Fibroblast of skin of back (primary cell): ENCODE data around the gene FBH1.
"Not testable (repeated sequence)": the region's sequence is repeated elsewhere in the genome, so short reads cannot be mapped to it uniquely, and the experiment has no call there.

Experiments
- DNase-seq: peaks from one replicate; pipeline ENCODE4 v3.0.0-alpha.2; 2013

Gene FBH1

GRCh38 chr10:5942474-5942873 is 52.4 kb downstream of the FBH1 start:
- no peak for DNase-seq

- DNase-seq: peak; percentile 21
These were observed 53.5 kb downstream of the FBH1 start for GRCh38 chr10:5943536-5943935.

GRCh38 chr10:5944389-5945189 is 54.5 kb downstream of the FBH1 start:
- DNase-seq: peak; percentile 98

DNA sequence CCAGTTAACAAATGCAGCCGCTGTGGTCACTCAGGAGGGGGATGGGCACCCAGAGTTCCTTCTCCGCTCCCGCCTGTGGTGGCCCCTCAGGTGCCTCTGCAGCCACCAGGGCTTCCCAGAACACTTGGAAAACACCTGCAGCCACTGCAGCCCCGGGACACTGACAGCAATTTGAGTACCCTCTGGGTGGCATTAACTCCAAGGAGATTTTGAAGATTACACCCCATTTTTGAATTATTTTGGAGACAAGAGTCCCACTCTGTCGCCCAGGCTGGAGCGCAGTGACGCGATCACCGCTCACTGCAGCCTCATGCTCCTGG is 55.1 kb downstream of the FBH1 start:
- no peak for DNase-seq

- DNase-seq: peak; percentile 90
These were observed 55.7 kb downstream of the FBH1 start for GRCh38 chr10:5945561-5946418.

DNA sequence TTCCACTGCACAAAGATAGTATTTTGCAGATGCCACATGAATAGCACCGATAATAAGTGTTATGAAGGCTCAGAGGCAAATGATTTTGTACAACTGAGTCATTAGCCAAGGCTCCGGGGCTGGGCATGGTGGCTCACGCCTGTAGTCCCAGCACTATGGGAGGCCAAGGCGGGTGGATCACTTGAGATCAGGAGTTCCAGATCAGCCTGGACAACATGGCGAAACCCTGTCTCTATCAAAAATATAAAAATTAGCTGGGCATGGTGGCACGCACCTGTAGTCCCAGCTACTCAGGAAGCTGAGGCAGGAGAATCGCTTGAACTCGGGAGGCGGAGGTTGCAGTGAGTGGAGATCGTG is 56.4 kb downstream of the FBH1 start:
- not testable (repeated sequence) for DNase-seq

- DNase-seq: no peak
These were observed 56.7 kb downstream of the FBH1 start for GRCh38 chr10:5946786-5947185.

GRCh38 chr10:5947471-5948207 is 57.6 kb downstream of the FBH1 start:
- no peak for DNase-seq

DNA sequence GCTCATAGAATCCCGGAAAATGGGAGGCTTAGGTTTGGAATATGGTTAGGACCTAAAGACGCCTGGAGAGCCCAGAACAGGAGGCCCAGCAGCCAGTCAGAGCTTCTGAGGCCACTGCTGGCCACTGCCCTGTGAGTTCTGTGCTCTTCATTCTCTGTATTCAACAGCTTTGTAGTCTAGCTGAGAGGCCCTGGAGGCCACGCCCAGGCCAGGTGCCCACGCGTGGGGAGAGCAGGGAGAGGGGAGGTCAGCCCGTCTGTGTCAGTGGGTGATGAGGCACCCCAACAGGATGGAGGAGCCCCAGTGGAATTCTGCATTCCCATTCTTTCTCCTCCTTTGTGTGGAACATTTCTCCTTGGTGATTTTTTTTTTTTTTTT is 58.2 kb downstream of the FBH1 start:
- DNase-seq: no peak

- peak; percentile 62 for DNase-seq
These were observed 59.1 kb downstream of the FBH1 start for GRCh38 chr10:5949009-5949759.

GRCh38 chr10:5951167-5951711 is 61.2 kb downstream of the FBH1 start:
- DNase-seq: peak; percentile 47

DNA sequence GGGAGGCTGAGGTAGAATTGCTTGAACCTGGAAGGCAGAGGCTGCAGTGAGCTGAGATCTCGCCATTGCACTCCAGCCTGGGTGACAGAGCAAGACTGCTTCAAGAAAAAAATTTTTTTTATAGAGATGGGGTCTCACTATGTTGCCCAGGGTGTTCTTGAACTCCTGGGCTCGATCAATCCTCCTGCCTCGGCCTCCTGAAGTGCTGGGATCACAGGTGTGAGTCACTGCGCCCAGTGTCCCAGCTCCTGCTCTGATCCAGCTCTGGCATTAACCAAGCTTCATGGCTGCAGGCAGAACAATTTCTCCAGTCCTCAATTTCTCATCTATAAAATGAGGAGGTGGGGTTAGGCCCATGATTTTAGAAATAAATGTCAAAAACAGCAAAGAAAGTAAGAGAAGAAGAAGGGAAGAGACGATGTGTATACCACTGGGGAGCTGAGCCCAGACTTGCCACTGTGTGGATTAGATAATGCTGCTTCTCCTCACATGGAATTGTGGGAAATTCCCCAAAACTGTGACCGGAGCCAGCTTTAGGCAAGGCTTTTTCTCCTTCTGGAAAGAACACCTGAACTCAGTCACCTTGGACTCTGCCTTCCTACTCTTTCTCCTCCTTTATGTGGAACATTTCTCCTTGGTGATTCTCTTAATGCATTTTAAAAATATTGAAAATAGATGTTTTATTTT is 61.8 kb downstream of the FBH1 start:
- DNase-seq: no peak

GRCh38 chr10:5952731-5953385 is 62.8 kb downstream of the FBH1 start:
- DNase-seq: no peak

DNA sequence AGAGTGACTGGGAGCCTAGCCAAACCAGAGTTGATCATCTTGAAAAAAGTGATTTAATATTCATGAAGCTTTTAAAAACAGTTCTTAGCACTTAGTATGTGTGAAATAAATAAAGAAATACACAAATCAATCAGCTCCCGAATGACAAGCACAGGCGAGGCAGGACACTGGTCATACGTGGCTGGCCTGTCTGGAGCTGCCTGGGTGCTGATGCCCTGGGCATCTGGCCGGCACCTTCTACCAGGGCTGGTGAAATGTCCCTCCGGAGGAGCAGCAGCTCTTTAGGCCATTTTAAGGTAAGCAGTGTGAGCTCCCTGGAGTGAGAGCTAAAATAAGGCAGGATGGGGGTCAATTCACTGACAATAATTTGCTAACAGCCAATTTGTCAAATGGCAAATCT is 63.6 kb downstream of the FBH1 start:
- DNase-seq: no peak

DNA sequence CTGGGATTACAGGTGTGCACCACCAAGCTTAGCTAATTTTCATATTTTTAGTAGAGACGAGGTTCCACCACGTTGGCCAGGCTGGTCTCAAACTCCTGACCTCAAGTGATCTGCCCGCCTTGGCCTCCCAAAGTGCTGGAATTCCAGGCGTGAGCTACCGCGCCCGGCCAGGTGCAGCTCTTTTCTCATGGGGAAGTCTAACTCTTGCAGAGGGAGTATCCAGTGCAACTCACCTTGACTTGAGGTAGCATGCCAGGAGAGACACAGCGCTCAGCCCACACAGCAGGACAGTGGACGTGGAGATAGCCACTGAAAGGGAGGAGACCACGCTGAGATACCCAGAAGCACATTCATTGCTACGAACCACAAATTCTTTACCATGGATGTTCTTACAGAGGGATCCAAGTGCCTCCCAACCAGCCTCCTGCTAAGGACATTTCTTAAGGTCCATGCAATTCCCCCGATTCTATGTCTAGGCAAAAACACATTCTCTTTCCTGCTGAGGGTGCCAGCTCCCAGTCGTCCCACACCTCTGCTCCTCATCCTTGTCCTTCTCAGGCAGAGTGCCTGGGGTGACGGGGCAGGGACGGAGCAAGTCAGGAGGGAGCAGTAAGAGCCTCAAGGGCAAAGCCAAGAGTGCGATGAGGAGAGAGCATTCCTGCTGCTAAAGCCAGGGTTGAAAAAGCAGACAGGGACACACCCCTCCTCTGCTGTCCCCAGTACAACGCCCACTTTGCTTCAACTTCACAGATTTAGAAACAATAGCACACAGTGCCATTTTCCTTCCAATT is 66.3 kb downstream of the FBH1 start:
- no peak for DNase-seq

DNA sequence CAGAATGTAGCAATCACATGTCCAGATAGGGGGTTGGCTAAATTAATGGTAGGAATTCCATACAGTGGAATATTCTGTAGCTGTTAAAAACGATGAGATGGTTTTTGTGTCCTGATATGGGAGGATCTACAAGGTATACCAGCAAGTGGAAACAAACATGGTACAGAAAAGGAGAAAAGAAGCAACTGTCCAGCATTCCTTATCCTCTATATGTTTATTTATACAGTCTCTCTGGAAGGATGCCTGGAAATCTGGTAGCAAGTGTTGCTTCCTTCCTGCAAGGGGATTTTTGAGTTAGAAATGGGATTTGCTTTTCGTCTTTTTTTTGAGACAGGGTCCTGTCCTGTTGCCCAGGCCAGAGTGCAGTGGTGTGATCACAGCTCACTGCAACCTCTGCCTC is 68.0 kb downstream of the FBH1 start:
- peak; percentile 66 for DNase-seq

DNA sequence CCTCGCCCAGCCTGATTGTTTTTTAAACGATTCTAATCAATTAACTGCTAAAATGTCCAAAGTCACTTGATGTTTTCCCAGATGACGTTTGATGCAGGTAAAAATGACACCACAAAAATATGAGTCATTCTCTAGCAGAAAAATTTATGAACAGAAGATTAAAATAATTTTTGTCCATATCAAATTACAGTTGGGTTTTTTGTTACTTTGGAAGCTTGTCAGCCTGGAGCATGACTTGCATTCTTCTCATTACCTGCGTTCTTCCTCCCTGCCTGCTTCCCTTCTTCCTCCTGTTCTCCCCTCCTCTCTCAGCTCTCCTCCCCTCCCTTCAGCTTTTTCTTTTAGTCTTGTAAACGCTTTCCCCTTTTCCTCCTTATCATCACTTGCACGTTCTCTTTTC is 68.6 kb downstream of the FBH1 start:
- DNase-seq: no peak

- no peak for DNase-seq
These were observed 69.1 kb downstream of the FBH1 start for GRCh38 chr10:5959142-5959541.

DNA sequence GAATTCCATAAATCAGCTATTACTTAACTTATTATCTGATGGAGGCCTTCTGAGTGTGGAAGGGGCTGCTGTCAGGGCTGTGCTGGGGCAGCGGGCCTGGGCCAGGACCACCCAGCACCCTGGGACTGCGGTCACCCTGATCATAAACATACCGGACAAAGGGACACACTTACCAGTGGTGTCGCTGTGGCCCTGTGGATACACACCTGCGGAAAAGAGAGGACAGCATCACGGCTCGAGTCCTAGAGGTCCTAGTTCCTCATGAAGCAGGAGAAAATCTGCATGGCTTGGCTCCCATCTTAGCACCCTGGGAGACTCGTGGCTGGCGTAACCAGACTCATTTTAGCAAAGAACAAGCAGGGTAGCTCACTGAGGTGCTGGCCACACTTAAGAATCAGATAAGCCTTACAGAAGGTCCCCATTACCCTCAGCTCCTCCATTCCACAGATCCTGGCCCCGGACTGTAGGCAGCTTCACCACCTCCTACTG is 69.6 kb downstream of the FBH1 start:
- DNase-seq: no peak
